DLD1 (cell line): ENCODE measurements around the gene TM4SF18.

Experiments used
- in situ Hi-C: cut with HindIII; loops from 2 replicates; pipeline ENCODE4 v1.10.0; 2017; ENCODE audit warnings: low sequenced_read_pairs

TM4SF18 gene

DNA sequence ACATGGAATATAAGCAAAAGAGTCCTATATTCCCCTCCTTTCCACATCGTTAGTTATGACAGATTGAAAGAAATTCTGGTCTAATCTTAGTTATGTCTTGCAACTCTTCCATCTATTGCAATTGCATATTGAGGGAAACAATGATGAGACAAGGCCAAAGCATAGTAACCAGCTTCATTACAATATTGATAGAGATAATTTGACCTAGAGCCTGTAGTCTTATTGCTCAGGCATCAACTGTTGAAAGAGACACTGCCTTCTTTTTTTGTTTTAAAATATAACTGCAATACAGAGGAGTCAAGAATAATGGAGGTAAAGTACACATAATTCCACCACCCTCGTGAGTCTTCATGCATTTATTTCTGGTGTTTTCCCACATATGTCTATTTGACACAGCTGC lies 2.0 kb downstream of the TM4SF18 start:
- in situ Hi-C loops: no loop called here

DNA sequence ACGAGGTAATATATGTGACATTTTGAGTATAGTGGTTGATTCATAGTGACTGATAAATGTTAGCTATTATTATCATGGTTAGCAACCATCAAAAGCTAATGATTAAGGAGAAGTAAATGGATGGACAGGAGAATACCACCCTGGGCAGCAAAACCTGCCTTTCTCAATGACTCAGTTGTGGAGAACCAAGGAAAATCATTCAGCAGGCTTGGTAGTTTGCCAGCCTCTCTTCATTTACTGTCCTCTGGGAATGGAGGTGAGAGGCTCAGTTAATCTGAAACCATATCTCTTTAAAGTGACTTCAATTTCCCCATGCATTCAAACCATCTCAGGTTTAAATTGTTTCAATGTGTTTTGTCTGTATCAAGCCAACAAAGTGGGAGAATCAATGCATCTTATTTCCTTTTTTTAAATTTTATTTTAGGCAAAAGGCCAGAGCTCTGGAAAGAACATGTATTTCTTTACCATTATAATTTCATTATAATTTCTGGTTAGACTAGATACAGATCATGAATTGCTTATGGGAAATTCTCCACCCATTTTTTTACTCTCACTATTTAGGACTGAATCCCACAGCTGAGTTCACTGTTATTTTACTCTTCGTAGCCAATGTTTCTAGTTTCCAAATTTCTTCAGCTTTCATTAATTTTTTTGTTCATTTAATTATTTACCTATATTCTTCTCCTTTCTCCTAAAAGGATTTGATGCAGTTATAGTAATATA lies 2.7 kb downstream of the TM4SF18 start:
- in situ Hi-C loops: no loop called here

DNA sequence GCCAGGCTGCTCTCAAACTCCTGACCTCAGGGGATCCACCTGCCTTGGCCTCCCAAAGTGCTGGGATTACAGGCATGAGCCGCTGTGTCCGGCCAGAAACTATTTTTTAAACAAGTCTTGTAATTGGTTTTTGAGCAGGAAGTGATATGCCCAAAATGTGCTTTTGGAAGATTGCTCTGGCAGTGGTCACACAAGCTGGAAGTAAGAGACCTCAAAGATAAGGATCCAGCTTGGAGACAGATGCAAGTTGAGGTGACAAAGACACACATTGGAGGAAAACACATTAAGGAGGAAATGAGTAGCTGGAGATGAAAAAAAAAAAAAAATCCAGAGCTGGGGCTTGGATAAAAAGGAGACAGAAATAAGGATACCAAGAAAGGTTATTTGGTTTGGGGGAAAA lies 6.3 kb downstream of the TM4SF18 start:
- in situ Hi-C loops: no loop called here

DNA sequence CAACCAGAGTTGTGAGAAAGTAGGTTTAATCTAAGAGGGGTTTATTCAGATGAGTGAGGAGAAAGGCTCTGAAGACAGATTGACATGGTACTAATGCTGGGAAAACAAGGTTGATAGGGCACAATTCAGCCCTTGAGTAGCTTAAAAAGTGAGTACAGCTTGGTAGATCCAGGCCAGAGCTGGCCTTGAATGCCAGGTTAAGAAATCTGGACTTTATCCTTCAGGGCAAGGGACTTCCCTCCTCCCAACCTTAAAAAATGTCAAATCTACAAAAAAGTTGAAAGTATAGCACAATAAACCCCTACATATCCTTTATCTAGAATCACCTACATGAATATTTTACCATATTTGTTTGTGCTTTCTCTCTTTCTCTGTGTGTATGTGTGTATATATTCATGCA lies 7.9 kb downstream of the TM4SF18 start:
- in situ Hi-C loops: no loop called here

DNA sequence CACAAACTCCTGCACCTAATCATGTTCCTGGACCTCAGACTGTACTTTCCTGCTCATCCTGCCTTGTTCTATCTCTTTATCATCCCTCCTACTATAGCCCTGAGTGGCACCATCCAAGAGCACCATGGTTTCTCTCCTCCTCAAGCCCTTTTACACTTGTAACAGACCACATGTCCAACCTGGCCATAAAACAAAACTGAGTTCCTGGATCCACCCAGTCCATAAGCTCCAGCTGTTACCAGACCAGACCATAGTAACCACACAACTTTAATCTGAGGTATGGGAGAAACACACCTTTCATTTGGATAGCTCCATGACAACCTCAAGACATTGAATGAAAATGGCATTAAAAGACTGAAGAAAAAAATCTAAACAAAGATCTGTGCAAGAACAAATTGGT lies 9.1 kb downstream of the TM4SF18 start:
- in situ Hi-C loops: no loop called here

DNA sequence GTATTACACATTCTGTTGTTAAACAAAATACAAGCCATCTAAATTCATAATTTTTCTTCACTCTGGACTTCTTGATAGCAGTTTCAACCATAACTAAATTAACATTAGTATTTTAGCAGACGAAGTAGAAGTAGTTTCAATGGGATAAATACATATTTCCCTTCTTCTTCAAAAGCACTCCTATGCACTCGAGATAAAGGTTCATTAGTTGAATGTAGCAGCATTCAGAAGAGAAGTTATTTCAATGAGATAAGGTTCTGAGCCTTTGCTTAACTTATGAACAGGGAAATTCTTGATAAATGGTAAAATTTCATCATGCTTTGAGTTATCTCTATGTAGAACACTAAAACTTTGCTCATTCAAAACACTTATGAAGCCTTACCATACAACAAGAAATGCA lies 11.8 kb downstream of the TM4SF18 start:
- in situ Hi-C loops: no loop called here

DNA sequence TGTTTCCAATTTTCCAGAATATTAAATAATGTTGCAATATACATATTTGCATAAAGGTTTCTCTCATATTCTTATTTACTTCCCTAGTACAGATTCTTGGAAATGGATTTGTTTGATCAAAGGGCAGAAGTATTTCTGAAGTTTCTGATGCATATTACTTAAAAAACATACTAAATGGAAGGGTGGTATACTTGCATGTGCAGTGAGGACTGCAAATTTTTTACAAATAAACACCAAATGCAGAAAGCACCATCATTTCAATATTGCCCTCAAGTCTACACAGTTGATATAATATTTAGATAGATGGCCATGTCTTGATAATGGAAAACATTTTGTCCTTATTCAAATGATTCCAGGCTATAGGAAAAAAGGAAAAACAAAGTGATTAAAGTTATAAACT lies 12.3 kb downstream of the TM4SF18 start:
- in situ Hi-C loops: no loop called here

DNA sequence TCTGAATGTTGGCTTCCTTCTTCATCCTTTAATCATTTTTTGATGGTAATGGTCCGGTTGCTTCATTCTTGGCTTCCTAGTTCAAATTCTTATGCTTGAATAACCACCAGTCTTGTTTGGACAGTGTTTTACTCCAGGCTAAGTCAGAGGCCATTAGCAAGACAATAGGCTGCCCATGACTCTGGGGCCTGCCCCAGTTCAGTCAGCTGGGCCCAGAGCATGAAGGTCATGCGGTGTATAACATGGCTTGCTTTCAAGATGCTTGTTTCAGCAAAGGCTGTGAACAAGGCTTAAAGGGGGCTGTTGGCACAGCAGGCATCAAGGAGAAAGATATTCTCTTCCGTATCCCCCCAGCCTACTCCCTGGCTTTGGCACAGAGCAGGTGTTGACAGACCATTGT lies 13.7 kb downstream of the TM4SF18 start:
- in situ Hi-C loops: no loop called here

DNA sequence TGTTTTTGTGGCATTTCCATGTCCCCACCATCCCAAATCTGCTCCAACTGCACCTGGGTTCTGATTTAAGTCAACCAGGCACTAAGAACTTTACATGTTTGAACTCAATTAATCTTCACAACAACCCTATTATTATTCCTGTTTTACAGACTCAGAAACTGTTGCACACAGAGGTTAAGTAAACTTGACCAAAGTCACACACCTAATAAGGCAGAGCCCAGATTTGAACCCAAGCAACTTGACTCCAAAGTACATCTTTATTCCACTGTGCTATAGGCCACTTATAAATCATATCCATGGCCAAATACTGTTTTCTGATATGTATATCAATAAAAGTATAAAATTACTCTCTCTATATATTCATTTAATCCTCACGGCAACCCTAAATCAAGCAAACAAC lies 16.4 kb downstream of the TM4SF18 start:
- in situ Hi-C loops: no loop called here

DNA sequence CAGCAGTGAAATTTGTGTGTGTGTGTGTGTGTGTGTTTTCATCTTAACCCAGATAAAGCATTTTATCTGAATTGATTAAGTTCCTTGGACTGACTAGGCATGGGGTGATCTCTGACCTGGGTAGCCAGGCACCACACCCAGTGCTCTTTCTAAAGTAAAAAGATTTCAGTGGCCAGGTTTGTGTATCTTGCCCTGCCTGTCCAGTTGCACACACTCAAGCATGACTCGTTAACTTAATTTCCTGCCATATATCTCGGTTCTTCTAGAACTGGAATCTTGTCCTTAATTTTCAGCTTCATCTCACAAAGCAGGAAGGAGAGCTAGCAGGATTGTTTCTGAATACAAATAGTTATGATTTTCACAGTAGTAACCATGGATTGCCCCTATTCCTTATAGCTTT lies 17.0 kb downstream of the TM4SF18 start:
- in situ Hi-C loops: no loop called here

DNA sequence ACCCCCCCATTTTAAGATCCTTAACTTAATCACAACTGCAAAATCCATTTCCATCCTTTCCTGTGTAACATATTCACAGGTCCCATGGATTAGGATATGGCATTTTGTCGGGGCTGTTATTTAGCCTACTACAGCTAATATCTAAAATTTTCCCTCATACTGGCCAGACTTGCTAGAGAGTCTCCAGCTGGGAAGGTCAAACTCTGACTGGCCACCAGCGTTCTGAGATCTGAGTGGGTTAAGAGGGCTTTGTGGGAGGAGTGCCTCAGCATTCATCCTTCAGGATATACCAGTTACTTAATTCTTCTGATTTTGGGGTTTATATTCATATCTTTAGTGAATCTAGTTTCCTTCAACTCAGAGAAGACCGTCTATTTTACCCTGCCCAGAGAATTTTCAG lies 17.7 kb downstream of the TM4SF18 start:
- in situ Hi-C loops: no loop called here

DNA sequence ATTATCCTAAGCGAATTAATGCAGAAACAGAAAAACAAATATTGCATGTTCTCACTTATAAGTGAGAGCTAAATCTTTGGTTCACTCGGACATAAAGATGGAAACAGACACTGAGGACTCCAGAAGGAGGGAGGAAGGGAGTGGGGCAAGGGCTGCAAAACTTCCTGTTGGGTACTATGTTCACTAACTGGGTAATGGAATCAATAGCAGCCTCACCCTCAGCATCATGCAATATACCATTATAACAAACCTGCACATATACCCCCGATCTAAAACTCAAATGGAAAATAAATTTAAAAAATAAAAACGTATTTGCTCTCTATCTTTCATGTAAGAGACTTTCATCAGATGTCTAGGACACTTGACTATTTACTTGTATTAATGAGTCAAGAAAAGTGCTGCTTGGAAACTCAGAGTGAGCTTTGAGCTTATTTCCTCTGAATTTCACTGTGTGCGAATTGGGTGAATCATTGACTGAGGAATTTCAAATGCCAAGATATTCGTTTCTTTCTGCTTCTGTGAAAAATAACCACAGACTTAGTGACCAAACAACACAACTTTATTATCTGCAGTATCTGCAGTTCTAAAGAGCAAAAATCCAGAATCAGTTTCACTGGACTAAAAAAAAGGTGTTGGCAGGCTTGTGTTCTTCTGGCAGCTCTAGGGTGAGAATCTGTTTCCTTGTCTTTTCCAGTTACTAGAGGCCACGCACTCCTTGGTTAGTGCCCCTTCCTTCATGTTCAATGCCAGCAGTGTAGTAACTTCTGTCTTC lies 18.4 kb downstream of the TM4SF18 start:
- in situ Hi-C loops: no loop called here

DNA sequence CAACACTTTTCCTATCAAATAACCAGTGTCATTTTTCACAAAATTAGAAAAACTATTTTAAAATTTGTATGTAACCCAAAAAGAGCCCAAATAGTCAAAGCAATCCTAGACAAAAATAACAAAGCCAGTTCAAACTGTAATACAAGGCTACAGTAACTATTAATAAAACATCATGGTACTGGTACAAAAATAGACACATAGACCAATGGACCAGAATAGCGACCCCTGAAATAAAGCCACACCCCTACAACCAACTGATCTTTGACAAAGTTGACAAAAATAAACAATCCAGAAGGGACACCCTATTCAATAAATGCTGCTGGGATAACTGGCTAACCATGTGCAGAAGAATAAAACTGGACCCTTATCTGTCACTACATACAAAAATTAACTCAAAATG lies 19.9 kb downstream of the TM4SF18 start:
- in situ Hi-C loops: no loop called here

DNA sequence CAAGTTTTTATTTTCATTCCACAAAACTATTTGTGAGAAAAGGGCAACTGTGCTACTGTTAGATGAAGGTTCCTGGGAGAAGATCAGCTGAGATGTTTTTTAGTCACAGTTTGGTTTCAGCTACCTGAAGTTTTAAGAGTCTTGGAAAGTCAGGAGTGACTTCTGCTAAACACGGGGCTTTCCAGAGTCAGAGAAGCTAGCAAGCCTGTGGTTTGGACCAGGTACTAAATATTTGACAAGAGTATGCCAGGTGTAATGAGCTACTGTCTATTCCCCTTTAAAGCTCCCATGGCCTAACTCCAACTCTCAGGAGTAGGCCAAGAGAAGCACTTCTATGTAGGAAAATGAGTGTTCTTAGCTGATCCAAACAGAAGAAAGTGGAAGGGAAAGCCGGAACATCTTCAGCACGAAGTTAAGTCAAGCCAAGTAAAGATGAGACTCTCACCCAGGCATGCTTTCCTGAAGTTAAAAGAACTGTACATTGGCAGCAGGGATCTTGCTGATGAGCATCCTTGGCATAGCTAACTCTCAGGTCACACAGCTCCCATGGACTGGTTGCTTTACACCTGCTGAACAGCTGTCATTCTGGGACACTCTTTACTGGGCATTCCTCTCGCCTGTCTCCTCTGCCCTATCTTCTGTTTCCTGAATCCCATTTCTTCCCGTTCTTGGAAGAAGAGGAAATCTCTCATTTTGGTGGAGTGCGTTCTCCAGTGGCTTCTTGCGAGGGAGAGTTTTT lies 22.5 kb downstream of the TM4SF18 start:
- in situ Hi-C loops: no loop called here

DNA sequence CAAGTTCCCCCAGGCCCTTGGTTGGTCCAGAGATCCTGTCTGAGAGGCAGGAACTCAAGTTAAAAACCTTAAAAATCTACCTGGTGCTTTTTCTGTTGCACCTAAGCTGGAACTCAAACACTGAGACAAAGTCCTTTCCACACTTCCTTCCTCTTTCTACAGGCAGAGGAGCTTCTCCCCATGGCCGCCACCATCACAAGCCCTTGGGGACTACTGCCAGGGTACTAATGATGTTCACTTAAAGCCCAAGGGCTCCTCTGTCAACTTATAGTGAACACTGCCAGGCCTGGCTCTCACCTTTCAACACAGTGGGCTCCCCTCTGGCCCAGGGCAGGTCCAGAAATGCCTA lies 26.0 kb downstream of the TM4SF18 start:
- in situ Hi-C loops: no loop called here

DNA sequence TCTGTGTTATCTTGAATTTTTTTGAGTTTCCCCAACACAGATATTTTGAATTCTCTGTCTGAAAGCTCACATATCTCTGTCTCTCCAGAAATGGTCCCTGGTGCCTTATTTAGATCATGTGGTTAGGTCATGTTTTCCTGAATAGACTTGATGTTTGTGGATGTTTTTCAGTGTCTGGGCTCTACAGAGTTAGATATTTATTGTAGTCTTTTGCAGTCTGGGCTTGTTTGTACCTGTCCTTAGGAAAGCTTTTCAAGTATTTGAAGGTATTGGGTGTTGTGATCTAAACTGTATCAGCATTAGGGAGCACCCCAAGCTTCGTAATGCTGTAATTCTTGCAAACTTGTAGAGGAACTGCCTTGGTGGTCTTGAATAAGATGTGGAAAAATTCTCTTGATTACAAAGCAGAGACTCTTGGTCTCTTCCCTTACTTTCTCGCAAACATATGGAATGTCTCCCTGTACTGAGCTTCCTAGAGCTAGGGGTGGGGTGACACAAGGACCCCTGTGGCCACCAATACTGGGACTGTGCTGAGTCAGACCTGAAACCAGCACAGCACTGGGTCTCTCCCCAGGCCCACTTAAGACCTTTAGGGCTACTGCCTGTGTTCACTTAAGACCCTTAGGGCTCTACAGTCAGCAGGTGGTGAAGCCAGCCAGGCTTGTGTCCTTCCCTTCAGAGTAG lies 26.5 kb downstream of the TM4SF18 start:
- in situ Hi-C loops: no loop called here

DNA sequence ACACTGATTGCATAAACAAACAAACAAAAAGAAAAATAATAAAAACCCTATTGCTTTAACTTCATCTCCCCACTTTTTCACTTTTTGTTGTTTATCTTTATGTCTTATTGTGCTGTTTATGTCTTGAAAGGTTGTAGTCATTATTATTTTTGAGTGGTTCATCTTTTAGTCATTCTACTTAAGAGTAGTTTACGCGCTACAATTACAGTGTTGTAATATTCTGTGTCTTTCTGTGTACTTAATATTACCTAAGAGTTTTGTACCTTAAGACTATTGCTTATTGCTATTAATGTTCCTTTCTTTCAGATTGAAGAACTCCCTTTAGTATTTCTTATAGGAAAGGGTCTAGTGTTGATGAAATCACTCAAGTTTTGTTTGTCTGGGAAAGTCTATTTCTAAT lies 28.1 kb downstream of the TM4SF18 start:
- in situ Hi-C loops: no loop called here

DNA sequence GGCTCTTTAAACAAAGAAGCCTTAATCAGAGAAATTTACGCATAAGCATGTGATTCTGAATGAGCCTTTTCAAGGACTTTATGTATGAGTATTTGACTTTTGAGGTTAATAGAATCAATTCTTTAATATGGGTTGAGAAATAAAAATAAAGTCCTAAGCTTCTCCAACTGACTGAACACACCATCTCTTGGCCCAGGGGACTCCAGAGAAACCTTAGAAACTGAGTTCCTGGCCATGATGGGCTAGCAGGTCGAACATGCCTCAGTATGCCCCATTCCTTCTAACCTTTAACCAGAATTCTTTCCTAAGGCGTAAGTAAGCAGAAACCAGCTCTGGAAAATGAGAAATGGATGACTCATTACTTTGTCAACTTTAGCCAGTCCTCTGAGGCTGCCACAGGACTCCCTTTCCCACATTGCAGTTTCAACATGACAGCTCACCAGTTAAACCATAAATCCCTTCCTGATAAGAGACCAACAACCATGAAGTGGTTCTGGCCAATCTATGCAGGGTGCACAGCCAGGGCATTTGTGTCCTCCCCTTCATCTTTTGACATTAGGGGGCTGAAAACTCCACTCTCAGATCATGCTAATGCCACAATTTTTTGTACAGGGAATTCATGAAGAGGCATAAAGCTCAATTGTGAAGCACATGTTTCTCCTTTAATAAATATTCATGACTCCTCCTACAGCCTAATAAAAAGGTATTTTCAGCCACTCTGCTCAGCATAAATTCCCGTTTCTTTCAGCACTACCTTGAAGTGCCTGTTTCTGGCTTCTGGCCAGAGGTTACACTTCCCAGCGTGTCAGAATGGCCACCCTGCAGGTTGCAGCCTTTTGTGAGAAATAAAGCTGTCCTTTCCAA lies 33.3 kb downstream of the TM4SF18 start:
- in situ Hi-C loops: no loop called here

DNA sequence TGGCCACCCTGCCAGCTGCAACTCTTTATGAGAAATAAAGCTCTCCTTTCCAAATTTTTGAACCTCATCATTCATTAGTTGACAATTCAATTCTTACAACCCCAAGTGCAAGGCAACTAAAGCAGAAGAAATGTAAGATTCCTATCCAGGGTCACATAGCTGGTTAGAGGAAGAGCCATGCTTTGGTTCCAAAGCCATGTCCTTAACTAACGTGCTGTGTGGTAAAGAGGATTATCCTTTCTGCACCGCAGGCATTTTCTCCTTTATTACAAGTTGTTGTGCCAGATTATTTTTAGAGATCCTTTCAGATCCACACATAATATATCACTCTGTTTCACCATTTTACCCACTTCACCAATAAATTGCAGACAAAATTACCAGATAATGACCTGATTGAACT lies 36.5 kb downstream of the TM4SF18 start:
- in situ Hi-C loops: no loop called here

DNA sequence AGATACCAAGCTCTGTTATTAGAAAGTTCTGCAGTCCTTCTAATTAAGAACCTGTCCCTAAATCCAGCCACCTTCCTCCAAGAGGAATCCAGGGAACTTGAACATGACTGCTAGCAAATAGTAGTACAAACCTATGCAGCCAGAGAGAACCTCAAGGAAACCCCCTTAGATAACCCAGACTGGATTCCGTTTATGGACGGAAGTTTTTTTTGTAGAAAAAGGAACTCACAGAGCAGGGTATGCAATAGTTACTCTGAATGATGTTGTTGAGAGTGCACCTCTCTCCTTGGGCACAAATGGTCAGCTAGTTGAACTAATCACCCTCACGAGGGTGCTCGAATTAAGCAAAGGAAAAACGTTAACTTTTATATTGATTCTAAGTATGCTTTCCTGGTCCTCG lies 40.8 kb downstream of the TM4SF18 start:
- in situ Hi-C loops: no loop called here

DNA sequence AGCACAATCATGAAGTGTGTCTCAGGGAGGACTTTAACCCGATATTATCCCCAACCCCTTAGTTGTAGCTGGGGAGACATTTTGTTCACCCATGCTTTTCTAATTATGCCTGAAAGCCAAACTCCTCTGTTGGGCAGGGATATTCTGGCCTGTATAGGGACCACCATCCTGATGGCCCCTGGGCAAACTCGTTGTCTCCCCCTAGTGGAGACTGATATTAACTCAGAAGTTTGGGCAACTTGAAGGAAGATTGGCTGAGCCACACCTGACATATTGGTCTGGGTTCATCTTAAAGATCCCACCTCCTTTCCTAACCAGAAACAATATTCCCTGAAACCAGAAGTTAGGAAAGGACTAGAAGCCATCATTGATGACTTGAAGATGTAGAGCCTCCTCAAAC lies 42.3 kb downstream of the TM4SF18 start:
- in situ Hi-C loops: no loop called here
